Measurements from ENCODE around the gene MYO7A. TPM values are rescaled to one million over a fixed set of nuclear protein-coding genes. Genes with fewer than 3 reads are reported as not detected.

The MYO7A gene
- total RNA-seq (10 to 100 TPM in 4 of 7 donors, 1 to 10 TPM in 3; 4.3 to 18.7 (median 10.6) TPM), polyA plus RNA-seq (1 to 10 TPM; 3.1 to 4.8 TPM)
- long read RNA-seq, donor 1, partial matches to known transcripts, result 7 of 12 reads
- long read RNA-seq, donor 1, other reads (novel, unspliced or antisense), result 5 of 12 reads
- long read RNA-seq, donor 2, result 0 reads
- long read RNA-seq, donor 3, partial matches to known transcripts, result 14 of 21 reads
- long read RNA-seq, donor 3, other reads (novel, unspliced or antisense), result 7 of 21 reads

DNA sequence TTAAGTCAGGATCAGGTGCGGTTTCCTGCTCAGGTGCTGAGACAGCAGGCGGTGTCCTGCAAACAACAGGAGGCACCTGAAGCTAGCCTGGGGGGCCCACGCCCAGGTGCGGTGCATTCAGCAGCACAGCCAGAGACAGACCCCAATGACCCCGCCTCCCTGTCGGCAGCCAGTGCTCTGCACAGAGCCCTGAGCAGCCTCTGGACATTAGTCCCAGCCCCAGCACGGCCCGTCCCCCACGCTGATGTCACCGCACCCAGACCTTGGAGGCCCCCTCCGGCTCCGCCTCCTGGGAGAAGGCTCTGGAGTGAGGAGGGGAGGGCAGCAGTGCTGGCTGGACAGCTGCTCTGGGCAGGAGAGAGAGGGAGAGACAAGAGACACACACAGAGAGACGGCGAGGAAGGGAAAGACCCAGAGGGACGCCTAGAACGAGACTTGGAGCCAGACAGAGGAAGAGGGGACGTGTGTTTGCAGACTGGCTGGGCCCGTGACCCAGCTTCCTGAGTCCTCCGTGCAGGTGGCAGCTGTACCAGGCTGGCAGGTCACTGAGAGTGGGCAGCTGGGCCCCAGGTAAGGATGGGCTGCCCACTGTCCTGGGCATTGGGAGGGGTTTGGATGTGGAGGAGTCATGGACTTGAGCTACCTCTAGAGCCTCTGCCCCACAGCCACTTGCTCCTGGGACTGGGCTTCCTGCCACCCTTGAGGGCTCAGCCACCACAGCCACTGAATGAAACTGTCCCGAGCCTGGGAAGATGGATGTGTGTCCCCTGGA is at the start of gene MYO7A:
Gene MYO7A (plus strand): TSS at position 327 of the 772 bp plus-strand sequence. CDS start 2,389 bp downstream, outside the sequence.
- H3K4me1 ChIP-seq (ENCODE audit: insufficient read depth), result peaks cover 14% of the 10 kb centered on the region
- peak within 1 kb of the TSS; percentile 50 to 59 for H3K27ac ChIP-seq
- no peaks in the 10 kb centered on the region for H3K27me3 ChIP-seq
- intact Hi-C loops (cut with DNase I), result loop anchor here (1.0 to 10.0 kb wide), 6 partner anchors 59 to 427 kb away; partner anchors contain the start of gene PAK1 (in 1 of the 4)
- 15 to 18% (median 16%) methylated on average over 13 to 20 of the region's 20 CpGs for WGBS, 3 donors
- no peaks in the 10 kb centered on the region for H3K9me3 ChIP-seq
- no peaks in the 10 kb centered on the region for H3K36me3 ChIP-seq
- peak within 1 kb of the TSS; percentile 41 for H3K4me3 ChIP-seq
- peak; percentile 70 to 79 (median 73) for DNase-seq
- TF ChIP-seq POLR2A (IDR thresholded peaks at IDR 0.05), result no peak
- TF ChIP-seq EP300 (IDR thresholded peaks at IDR 0.05), result no peak
- TF ChIP-seq, protein P1, sequence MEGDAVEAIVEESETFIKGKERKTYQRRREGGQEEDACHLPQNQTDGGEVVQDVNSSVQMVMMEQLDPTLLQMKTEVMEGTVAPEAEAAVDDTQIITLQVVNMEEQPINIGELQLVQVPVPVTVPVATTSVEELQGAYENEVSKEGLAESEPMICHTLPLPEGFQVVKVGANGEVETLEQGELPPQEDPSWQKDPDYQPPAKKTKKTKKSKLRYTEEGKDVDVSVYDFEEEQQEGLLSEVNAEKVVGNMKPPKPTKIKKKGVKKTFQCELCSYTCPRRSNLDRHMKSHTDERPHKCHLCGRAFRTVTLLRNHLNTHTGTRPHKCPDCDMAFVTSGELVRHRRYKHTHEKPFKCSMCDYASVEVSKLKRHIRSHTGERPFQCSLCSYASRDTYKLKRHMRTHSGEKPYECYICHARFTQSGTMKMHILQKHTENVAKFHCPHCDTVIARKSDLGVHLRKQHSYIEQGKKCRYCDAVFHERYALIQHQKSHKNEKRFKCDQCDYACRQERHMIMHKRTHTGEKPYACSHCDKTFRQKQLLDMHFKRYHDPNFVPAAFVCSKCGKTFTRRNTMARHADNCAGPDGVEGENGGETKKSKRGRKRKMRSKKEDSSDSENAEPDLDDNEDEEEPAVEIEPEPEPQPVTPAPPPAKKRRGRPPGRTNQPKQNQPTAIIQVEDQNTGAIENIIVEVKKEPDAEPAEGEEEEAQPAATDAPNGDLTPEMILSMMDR (IDR thresholded peaks at IDR 0.05), result no peak

- no peaks in the 10 kb centered on the region for H3K36me3 ChIP-seq
- no peak overlapping the region for H3K27ac ChIP-seq
- TF ChIP-seq, protein P1 (IDR thresholded peaks at IDR 0.05), result no peak
- no peak for TF ChIP-seq POLR2A (IDR thresholded peaks at IDR 0.05)
- 72 to 96% (median 93%) methylated on average over 2 of the region's 2 CpGs for whole genome bisulfite sequencing, 3 donors
- no peaks in the 10 kb centered on the region for H3K9me3 ChIP-seq
- no peak overlapping the region for H3K4me3 ChIP-seq
- H3K4me1 ChIP-seq (ENCODE audit: insufficient read depth), result peaks cover 15% of the 10 kb centered on the region
- DNase-seq, result no peak
- no peaks in the 10 kb centered on the region for H3K27me3 ChIP-seq
- intact Hi-C loops (cut with DNase I), result no loop called here
Observed at GRCh38 chr11:77079666-77080065, 48.4 kb upstream of the MYO7A start.

DNA sequence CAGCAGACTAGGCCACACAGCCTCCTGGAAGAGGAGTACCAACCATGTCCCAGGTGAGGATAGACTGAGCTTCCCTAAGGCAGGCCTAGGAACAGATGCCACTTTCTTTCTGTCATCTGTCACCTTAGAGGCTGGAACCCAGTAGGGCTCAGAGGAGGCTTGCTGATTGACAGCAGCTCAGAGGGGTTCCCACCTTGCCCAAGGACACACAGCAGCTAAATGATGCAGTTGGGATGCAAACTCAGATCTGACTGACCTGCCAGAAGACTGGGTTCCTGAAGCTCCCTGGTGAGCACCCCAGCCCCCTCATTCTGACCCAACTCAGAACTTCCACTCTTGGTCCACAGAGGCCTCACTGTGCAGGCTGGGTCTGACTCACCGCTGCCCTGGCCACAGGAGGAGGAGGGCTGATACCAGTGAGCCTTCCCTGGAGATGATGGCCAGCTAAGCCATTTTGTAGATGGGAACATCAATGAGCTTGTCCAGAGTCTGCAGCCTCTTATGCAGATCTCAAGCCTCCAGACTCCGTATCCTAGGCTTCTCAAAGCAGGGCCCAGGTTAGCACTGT is 47.3 kb upstream of the MYO7A start:
- peak in 1 of 5 donors; percentile 12 for DNase-seq
- WGBS, 3 donors, result 93 to 94% (median 94%) methylated on average over 2 of the region's 2 CpGs
- peaks cover 12% of the 10 kb centered on the region for H3K4me1 ChIP-seq (ENCODE audit: insufficient read depth)

GRCh38 chr11:77081381-77081851 is 46.6 kb upstream of the MYO7A start:
- TF ChIP-seq, protein P1 (IDR thresholded peaks at IDR 0.05), result no peak
- Histone ChIP-seq H3K27me3 (no peaks in the 10 kb centered on the region), H3K4me3 (no peak overlapping the region), H3K4me1 (ENCODE audit: insufficient read depth) (peaks cover 16% of the 10 kb centered on the region), H3K36me3 (no peaks in the 10 kb centered on the region), H3K9me3 (no peaks in the 10 kb centered on the region), H3K27ac (no peak overlapping the region)
- 89 to 90% (median 90%) methylated on average over 9 of the region's 9 CpGs for WGBS, 3 donors
- intact Hi-C loops (cut with DNase I), result no loop called here
- peak in 4 of 5 donors; percentile 8 to 30 (median 14) for DNase-seq

More for the DNA sequence above, 47.3 kb upstream of the MYO7A start:
- Histone ChIP-seq H3K36me3 (no peaks in the 10 kb centered on the region), H3K9me3 (no peaks in the 10 kb centered on the region), H3K4me3 (no peak overlapping the region), H3K27ac (no peak overlapping the region), H3K27me3 (no peaks in the 10 kb centered on the region)
- TF ChIP-seq, protein P1 (IDR thresholded peaks at IDR 0.05), result no peak
- TF ChIP-seq EP300 (IDR thresholded peaks at IDR 0.05) (no peak), POLR2A (IDR thresholded peaks at IDR 0.05) (no peak)
- intact Hi-C loops (cut with DNase I), result no loop called here

Measured in ovary (tissue), 10 donors.